Caco-2 (cell line): ENCODE data around the gene RAB11FIP5. TPM values are rescaled to one million over a fixed set of nuclear protein-coding genes. Genes with fewer than 3 reads are reported as not detected.

Experiments
- BruUV-seq: library from RNA; stranded (reverse); fragments of 400-500 nt; replicated peaks from 2 replicates; lab custom pipeline; 2021; lab: Mats Ljungman, UMichigan
- CTCF ChIA-PET: fragments of 300-600 bp; sonication (Branson Sonifier 250); formaldehyde crosslinking; loops from one replicate; lab custom pipeline; 2022; ENCODE audit warnings: antibody characterized with exemption; lab: Charles Lee
- POLR2A ChIA-PET: fragments of 300-600 bp; sonication (Branson Sonifier 250); formaldehyde crosslinking; loops from one replicate; lab custom pipeline; 2022; ENCODE audit warnings: antibody characterized with exemption; lab: Charles Lee
- DNase-seq, 2 experiments: peaks; one replicate each; pipeline versions ENCODE4 v3.0.0 to v3.0.0-alpha.2; 2020 to 2022
- H3K27me3 ChIP-seq: replicated peaks from 2 replicates; pipeline ENCODE4 v1.6.0; 2011; ENCODE audit warnings: low read length; ENCODE audit not compliant: control insufficient read depth, insufficient read depth
- H3K36me3 ChIP-seq: 2 replicates; pipeline ENCODE4 v1.5.1; 2011; ENCODE audit warnings: low read length; ENCODE audit not compliant: control insufficient read depth, insufficient read depth
- H3K4me1 ChIP-seq: fragments of 250-450 bp; sonication (Bioruptor Pico); 2 replicates; pipeline ENCODE4 v1.5.1; 2020; ENCODE audit warnings: mild to moderate bottlenecking
- H3K4me3 ChIP-seq: 2 replicates; pipeline ENCODE4 v1.5.1; 2011; ENCODE audit warnings: low read depth, mild to moderate bottlenecking, control low read depth, low read length
- H3K9me3 ChIP-seq: fragments of 250-450 bp; sonication (Bioruptor Pico); 2 replicates; pipeline ENCODE4 v1.5.1; 2020; ENCODE audit warnings: mild to moderate bottlenecking, moderate library complexity
- H3K27ac Mint-ChIP-seq: one replicate; pipeline ENCODE4 v1.8.0; 2022; ENCODE audit warnings: mixed read lengths; ENCODE audit not compliant: unreplicated experiment
- H3K27me3 Mint-ChIP-seq: one replicate; pipeline ENCODE4 v1.8.0; 2022; ENCODE audit warnings: mixed read lengths; ENCODE audit not compliant: insufficient read depth, unreplicated experiment
- H3K36me3 Mint-ChIP-seq: one replicate; pipeline ENCODE4 v1.8.0; 2022; ENCODE audit warnings: mild to moderate bottlenecking, mixed read lengths; ENCODE audit not compliant: insufficient read depth, unreplicated experiment
- H3K4me1 Mint-ChIP-seq: one replicate; pipeline ENCODE4 v1.8.0; 2022; ENCODE audit warnings: low read depth, mixed read lengths; ENCODE audit not compliant: unreplicated experiment
- H3K4me3 Mint-ChIP-seq: one replicate; pipeline ENCODE4 v1.8.0; 2022; ENCODE audit warnings: mild to moderate bottlenecking, moderate library complexity, mixed read lengths; ENCODE audit not compliant: unreplicated experiment
- H3K9me3 Mint-ChIP-seq: one replicate; pipeline ENCODE4 v1.8.0; 2022; ENCODE audit warnings: mixed read lengths; ENCODE audit not compliant: unreplicated experiment
- CTCF ChIP-seq, 2 experiments: fragments of 200-600 bp in 1 of 2; IDR thresholded peaks; 1 replicate in 1 of 2; 2 replicates in 1 of 2; pipeline versions ENCODE4 v1.5.1 to v1.8.0; 2011 to 2022; ENCODE audit warnings: antibody characterized with exemption in 1 of 2, control low read depth in 1 of 2, inconsistent platforms in 1 of 2, low read depth in 1 of 2, low read length in 1 of 2, mild to moderate bottlenecking in 1 of 2, moderate library complexity in 1 of 2; ENCODE audit not compliant: insufficient read depth in 1 of 2, severe bottlenecking in 1 of 2, unreplicated experiment in 1 of 2
- intact Hi-C: fragments of 100-400 bp; cut with micrococcal nuclease; formaldehyde crosslinking; loops from one replicate; pipeline ENCODE4 v1.10.0; 2022; ENCODE audit not compliant: unreplicated experiment
- total RNA-seq: library from RNA; stranded (reverse); gene quantifications from 2 replicates; pipeline ENCODE4 v1.2.3, GENCODE V29; 2022

RAB11FIP5 gene
- total RNA-seq, 1 experiment from 2014 or later = 17.3 TPM

DNA sequence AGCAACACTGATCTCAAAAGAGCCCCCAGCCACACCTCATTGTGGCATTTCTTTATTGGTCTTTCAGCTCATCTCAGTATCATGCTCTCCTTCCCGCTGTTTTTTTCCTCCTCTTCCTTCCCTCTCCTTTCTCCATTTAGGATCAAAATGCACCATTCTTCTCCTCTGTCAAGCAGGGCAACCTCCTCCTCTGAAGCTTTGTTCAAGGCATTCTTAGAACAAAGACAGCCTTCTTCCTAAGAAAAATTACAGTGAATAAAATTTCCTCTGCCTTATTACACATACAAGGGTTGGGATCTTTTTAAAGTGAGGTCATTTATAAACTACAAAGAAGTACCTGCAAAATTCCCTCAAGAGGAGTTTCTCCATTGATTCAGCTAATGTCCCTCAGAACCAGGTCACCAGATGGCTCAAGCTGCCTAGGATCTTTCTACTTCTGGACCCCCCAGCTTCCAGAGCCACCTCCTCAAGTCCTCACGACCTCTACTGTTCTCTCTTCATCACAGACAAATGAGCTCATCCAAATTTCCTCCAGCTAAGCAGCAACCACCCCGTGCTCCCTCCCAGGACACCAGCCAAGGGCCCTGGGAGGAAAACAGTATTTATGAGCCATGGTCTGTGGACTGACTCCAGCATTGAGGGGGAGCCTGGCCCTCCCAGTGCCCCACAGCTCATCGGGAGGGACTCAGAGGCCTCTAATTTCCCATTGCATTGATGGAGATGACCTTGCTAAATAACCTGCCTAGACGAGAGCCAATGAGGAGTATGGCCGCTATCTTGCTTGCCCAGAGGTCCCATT lies 59.2 kb downstream of the RAB11FIP5 start:
- H3K36me3 Mint-ChIP-seq = peaks cover 6% of the 10 kb centered on the region
- POLR2A ChIA-PET = interaction anchor here (0.7 kb wide), 1 partner anchor 22 kb away, joined by 3 read pairs; no protein-coding TSS in a partner anchor

GRCh38 chr2:73050121-73050545 lies 62.6 kb downstream of the RAB11FIP5 start:
- H3K4me3 ChIP-seq = no peak overlapping the region
- no peaks in the 10 kb centered on the region for H3K36me3 ChIP-seq
- intact Hi-C loops = no loop called here
- no peaks in the 10 kb centered on the region for H3K9me3 ChIP-seq
- TF ChIP-seq CTCF (IDR thresholded peaks at IDR 0.05; ENCODE audit: insufficient read depth in 1 of 2, low read depth in 1 of 2, low read length in 1 of 2, severe bottlenecking in 1 of 2, unreplicated experiment in 1 of 2) = no peak
- no TSS peak for BruUV-seq
- no peaks in the 10 kb centered on the region for H3K9me3 Mint-ChIP-seq
- no peak overlapping the region for H3K27ac Mint-ChIP-seq
- ChIA-PET CTCF (interaction anchor here (0.7 kb wide), 1 partner anchor 12 kb away, joined by 4 read pairs; no protein-coding TSS in a partner anchor), POLR2A (no interaction called here)
- H3K27me3 ChIP-seq = no peaks in the 10 kb centered on the region
- H3K36me3 Mint-ChIP-seq = no peaks in the 10 kb centered on the region
- no peaks in the 10 kb centered on the region for H3K4me1 ChIP-seq
- H3K4me3 Mint-ChIP-seq = no peak overlapping the region
- H3K4me1 Mint-ChIP-seq = peaks cover 7% of the 10 kb centered on the region
- no peaks in the 10 kb centered on the region for H3K27me3 Mint-ChIP-seq
- no peak for DNase-seq

More for the DNA sequence above, 59.2 kb downstream of the RAB11FIP5 start:
- Mint-ChIP-seq H3K27me3 (no peaks in the 10 kb centered on the region), H3K27ac (peak overlapping the region; percentile 38), H3K4me3 (no peak overlapping the region), H3K9me3 (no peaks in the 10 kb centered on the region), H3K4me1 (peaks cover 7% of the 10 kb centered on the region)
- no peaks in the 10 kb centered on the region; the same call in 1 of the 2 replicates for H3K36me3 ChIP-seq
- no peak overlapping the region for H3K4me3 ChIP-seq
- no peaks in the 10 kb centered on the region for H3K4me1 ChIP-seq
- intact Hi-C loops = no loop called here
- no peak for DNase-seq
- no peak for TF ChIP-seq CTCF (IDR thresholded peaks at IDR 0.05; ENCODE audit: insufficient read depth in 1 of 2, low read depth in 1 of 2, low read length in 1 of 2, severe bottlenecking in 1 of 2, unreplicated experiment in 1 of 2)
- H3K9me3 ChIP-seq = no peaks in the 10 kb centered on the region
- no peaks in the 10 kb centered on the region for H3K27me3 ChIP-seq
- CTCF ChIA-PET = interaction anchor here (1.1 kb wide), 1 partner anchor 16 kb away, joined by 3 read pairs; no protein-coding TSS in a partner anchor
- BruUV-seq = no TSS peak

DNA sequence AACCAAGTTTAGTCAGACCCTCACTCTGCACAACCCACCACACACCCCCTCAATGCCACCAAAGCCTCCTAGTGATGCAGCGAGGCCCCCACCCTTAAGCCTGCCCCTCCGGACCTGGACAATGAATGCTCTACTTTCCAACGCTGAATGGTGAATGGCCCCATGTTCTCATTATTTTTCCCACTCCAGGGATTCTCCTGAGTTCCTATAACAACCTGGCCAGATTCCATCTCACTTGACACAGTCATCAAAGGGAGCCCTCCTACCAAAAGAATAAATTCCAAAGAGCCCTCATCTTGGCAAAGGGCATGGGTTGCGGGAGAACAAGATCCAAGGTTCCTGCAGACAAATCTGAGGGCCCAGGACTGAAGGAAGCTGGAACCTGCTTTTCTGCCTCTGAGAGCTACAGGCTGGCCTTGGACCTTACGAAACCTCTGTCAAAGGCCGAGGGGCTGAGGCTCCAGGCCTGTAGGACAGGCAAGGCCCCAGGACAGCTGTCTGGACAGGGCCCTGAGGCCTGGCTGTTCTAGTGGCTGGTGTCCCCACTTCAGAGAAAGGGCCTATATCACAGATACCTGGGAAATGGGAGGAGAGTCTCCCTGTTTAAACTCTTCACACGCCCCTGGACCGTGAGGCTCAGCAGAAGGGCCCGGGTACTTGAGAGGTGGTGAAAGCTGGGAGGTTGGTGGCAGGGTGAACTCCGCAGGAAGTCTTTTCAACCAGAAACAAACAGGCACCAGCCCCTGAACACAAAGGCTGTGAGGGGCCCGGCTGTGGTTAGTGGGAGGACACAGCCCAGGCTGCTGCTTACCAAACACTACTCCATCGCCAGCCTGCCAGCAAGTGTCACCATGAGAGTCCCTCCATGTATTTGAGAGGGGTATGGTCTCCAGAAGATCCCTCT lies 68.6 kb downstream of the RAB11FIP5 start:
- ChIA-PET CTCF (no interaction called here), POLR2A (no interaction called here)
- no peak for TF ChIP-seq CTCF (IDR thresholded peaks at IDR 0.05; ENCODE audit: insufficient read depth in 1 of 2, low read depth in 1 of 2, low read length in 1 of 2, severe bottlenecking in 1 of 2, unreplicated experiment in 1 of 2)
- Histone ChIP-seq H3K4me3 (no peak overlapping the region), H3K36me3 (no peaks in the 10 kb centered on the region), H3K27me3 (no peaks in the 10 kb centered on the region), H3K9me3 (no peaks in the 10 kb centered on the region), H3K4me1 (peaks cover 5% of the 10 kb centered on the region; the same call in 1 of the 2 replicates)
- Mint-ChIP-seq H3K27ac (no peak overlapping the region), H3K27me3 (no peaks in the 10 kb centered on the region), H3K4me1 (no peaks in the 10 kb centered on the region), H3K36me3 (no peaks in the 10 kb centered on the region), H3K9me3 (no peaks in the 10 kb centered on the region), H3K4me3 (no peak overlapping the region)
- BruUV-seq = no TSS peak
- intact Hi-C loops = no loop called here
- peak in 1 of 2 experiments; percentile 27 for DNase-seq
